Raji (cell line): Measurements from ENCODE around the gene ANKHD1.

Experiments
- POLR2A ChIP-seq: IDR thresholded peaks from 2 replicates; pipeline ENCODE4 v1.6.1; 2011; ENCODE audit warnings: low read depth, low read length, control low read depth; ENCODE audit not compliant: insufficient read depth

ANKHD1 gene

DNA sequence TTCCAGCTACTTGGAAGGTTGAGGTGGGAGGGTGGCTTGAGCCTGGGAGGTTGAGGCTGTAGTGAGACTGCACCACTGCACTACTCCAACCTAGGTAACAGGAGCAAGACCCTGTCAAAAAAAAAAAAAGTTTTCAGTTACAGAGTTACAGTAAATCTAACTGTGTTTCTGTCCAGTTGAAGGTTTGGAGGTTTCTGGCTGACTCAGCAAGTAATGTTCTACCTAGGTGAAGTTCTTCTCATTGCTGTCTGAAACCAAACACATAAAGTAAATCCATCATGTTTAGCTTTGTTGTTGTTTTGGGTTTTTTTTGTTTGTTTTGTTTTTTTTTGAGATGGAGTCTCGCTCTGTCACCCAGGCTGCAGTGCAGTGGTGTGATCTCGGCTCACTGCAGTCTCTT is 7.9 kb upstream of the ANKHD1 start:
- no peak for TF ChIP-seq POLR2A

DNA sequence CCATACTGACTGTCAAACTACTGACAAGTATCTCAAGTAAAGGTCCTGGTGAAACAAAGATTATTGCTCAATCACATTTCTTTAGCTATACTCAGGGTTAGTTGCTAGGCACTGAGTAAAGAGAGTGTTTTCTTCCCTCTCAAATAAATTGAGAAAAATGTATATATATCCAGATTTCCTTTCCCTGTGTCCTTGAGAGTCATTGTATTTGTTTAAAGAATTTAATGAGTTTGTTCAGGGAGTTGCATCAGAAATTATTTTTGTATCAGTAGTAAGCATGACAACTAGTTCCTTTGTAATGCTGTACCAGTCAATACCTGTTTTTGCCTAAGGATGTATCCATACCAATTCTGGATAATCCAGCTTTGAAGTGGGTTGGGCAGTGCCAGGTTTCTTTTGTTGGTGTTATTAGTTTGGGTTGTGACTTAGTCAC is 3.2 kb upstream of the ANKHD1 start:
- no peak for TF ChIP-seq POLR2A

DNA sequence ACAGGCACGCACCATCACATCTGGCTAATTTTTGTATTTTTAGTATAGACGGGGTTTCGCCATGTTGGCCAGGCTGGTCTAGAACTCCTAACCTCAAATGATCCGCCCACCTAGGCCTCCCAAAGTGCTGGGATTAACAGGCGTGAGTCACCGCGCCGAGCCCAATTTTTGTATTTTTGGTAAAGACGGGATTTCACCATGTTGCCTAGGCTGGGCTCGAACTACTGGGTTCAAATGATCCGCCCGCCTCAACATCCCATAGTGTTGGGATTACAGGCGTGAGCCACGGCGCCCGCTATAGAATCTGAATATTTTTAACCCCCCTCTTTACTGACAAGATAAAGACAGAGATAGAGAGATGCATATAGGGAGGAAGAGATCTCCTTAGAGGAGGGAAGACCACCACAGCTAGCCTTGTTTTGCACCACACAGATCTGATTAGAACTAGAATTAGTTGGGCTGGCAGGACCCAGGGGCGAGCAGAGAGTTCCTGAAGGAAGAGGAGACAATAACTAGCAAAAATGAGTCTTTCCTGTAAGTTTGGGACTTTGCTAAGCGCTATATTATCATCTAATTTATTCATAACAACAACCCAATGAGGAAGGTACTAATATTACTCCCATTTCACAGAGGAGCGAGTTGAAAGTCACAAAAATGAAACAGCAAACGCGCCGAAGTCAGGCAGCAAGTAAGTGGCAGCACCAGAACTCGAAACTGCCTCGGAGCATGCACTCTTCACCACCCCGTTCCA is 1.5 kb upstream of the ANKHD1 start:
- no peak for TF ChIP-seq POLR2A

DNA sequence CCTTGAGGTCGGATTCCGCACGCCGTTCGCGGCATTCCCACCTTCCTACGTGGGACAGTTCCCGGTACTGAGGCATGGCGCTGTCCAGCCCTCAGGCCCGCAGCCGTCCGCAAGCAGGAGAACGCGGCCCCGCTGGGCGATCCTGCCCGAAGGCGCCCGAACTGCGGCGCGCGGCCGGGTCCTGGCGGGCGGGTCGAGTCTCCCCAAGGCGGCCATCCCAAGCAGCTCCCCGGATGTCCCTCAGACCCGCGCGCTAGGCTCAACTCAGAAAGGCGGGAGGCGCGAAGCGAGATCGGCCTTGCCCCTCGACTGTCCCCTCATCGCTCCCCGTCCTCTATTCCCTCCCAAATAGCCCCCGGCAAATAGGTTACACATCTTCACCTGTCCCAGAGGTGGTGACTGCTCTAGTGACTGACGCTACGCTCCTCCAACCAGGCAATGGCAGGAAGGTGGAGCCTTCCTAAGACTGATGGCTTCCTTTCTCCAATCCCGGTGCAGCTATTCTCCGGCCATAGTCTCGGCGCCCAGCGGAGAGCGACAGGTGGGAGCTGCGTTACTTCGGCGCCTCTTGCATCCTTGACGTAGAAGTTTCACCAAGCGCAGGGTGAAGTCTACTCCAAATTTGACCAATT is 787 bp upstream of the ANKHD1 start:
- TF ChIP-seq POLR2A: peak; percentile 92

DNA sequence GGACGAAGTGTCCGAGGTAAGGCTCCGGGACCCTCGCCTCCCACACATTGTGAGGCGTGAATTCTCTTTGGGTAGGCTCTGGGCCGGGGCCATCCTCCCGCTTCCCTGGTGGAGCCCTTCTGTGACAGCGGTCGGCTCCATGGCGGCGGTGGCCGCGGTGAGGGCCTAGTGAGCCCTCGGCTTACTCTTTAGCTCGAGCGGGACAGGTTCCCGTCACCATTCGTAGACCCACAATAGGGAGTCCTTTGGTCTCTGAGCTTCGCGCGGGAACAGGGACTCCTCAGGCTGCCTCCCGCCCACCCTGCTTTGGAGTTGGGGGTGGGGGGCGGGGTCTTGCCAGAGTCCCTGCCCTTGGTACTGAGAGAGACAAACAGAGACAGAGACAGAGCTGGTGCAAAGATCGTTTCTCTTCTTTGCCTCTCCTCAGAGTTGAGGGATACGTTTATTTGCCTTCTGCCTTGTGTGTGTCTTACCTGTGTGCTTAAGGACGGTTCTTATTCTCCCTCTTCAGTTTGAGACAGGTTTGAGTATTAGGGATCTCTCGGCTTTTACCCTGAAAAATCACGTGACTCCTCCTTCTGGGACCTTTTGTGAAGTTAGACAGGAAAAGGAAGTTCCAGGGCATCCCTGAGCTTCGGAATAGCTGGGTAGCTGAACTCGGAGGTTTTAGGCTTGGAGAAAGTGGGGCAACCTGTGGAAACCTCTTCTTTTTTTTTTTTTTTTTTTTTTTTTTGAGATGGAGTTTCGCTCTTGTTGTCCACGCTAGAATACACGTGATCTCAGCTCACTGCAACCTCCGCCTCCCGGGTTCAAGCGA is 833 bp downstream of the ANKHD1 start:
- no peak for TF ChIP-seq POLR2A

DNA sequence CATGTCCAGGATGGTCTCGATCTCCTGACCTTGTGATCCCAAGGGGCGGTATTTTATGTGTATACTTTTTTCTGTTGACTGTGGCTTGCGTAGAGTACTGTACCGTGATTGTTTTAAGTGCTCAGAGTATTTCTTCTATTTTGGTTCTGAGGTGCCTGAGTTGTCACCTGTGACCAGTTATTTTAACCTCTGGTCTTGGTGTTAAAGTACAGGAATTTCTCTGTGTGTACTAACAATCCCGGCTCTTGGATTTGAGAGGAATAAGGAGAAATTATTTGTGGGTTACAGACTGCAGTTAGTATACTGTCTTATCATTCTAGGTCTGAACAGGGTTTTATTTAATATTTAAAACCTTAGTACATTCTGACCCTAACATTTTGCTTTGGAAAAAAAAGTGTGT is 2.0 kb downstream of the ANKHD1 start:
- TF ChIP-seq POLR2A: no peak

DNA sequence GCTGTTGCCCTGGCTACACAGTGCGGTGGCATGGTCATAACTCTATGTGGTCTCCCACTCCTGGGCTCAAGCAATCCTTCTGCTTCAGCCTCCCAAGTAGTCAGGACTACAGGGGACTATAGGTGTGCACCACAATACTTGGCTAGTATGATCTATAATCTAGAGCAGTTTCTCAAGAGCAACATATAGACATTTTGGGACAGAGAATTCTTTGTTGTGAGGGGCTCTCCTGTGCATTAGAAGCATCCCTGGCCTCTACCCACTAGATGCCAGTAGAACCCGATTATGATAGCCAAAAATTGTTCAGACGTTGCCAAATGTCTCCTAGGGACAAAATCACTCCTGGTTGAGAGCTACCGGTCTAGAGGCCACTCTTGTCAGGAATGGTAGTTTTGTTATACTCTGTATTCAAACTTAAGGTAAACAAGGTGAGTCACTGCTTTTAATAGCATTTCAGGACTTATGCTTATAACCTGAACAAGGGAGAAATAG is 7.2 kb downstream of the ANKHD1 start:
- no peak for TF ChIP-seq POLR2A

DNA sequence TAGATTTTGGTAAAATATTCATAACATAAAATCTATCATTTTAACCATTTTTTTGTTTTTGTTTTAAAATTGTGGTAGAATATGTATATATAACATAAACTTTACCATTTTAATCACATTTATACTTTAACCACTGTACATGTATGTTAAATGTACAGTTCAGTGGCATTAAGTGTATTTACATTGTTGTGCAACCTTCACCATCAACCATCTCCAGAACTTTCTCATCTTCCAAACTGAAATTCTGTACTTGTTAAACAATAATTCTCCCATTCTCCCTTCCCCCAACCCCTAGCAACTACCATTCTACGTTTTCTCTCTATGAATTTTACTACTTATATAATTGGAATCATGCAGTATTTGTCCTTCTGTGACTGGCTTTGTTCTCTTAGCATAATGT is 11.6 kb downstream of the ANKHD1 start:
- TF ChIP-seq POLR2A: no peak

DNA sequence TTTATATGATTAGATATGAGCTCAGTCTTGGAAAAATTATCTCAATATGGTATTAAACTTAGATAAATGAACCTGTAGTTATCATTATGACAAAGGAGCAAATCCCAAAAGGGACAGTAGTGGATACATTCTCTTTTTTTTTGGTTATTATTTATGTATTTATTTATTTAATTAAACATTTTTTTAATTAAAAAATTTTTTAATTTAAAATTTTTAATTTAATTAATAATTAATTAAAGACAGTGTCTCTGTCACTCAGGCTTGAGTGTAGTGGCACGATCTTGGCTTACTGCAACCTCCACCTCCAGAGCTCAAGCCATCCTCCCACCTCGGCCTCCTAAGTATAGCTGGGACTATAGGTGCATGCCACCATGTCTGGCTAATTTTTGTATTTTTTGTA is 15.6 kb downstream of the ANKHD1 start:
- no peak for TF ChIP-seq POLR2A

DNA sequence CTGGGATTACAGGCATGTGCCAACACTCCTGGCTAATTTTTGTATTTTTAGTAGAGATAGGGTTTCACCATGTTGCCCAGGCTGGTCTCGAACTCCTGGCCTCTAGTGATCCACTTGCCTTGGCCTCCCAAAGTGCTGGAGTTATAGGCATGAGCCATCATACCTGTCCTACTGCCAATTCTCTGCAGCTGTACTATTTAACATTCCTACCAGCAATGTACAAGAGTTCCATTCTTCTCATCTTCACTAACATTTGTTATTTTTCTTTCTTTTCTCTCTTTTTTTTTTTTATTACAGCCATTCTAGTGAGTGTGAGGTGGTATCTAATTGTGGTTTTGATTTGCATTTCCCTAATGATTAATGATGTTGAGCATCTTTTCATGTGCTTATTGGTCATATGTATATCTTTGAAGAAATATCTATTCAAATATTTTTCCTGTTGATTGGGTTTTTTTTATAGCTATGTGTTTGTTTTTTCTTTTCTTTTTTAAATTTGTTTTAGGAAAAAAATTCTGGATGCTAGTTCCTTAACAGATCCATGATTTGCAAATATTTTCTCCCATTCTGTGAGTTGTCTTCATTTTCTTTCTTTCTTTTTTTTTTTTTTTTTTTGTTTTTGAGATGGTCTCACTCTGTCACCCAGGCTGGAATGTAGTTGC is 17.4 kb downstream of the ANKHD1 start:
- no peak for TF ChIP-seq POLR2A

DNA sequence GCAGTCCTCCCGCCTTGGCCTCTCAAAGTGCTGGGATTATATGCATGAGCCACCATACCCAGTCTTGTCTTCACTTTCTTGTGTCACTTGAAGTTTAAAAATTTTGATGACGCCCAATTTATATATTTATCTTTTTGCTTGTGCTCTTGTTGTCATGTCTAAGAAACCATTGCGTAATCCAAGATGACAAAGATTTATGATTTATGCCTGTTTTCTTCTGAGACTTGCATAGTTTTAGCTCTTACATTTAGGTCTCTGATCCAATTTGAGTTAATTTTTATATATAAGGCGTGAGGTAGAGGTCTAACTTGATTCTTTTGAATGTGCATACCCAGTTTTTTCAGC is 18.6 kb downstream of the ANKHD1 start:
- TF ChIP-seq POLR2A: no peak

DNA sequence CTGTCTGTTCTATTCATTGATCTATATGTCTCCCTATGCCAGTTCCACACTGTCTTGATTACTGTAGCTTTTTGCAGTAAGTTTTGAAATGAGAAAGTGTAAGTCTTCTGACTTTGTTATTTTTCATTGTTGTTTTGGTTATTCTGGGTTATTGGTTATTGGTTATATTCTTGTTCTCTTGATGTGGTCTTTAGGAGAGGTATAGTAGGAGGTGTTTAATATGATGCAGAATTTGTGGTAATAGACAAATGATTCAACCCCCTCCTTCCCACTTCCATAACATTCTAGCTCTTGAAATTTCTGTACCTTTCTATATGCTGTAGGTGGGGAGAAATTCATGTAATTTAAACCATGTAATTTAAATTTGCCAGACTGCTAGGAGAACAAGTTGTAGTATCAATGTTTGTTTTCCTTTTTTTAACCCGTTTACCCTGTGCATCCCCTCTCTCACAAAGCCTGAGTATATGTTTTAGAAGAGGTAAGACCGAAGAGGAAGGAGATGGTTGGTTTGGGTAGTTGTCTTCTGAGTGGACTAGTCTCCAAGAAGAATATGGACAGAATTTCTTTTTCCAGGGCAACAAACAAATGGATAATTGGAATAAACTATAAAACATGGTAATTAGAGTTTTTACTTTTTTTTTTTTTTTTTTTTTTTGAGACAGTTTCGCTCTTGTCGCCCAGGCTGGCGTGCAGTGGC is 19.2 kb downstream of the ANKHD1 start:
- no peak for TF ChIP-seq POLR2A

DNA sequence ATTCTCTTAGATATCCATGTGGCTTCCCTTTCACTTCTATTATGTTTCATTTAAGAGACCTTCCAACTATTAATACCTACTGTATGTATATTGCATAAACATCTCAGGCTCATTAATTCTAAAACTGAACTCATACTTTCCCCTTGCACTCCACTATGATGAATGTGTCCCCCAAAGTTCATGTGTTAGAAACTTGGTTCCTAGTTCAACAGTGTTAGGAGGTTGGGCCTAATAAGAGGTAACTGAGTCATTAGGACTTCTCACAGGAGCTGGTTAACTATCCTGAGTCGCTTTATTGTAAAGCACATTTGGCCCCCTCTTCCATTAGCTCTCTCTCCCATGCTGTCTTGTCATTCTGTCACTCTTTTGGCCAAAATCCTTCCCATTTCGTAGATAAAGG is 22.0 kb downstream of the ANKHD1 start:
- TF ChIP-seq POLR2A: no peak

DNA sequence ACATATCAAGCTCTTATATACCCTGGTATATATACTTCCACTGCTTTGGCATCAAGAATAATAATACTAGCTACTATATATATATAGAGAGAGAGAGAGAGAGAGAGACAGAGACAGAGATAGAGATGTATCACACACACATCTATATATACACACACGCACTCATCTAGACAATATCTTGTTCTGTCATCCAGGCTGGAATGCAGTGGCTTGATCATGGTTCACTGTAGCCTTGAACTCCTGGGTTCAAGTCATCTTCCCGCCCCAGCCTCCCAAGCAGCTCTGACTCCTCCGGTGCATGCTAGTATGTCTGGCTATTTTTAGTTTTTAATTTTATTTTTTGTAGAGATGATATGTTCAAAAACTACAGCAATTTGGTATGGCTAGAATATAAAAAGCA is 22.5 kb downstream of the ANKHD1 start:
- TF ChIP-seq POLR2A: no peak

DNA sequence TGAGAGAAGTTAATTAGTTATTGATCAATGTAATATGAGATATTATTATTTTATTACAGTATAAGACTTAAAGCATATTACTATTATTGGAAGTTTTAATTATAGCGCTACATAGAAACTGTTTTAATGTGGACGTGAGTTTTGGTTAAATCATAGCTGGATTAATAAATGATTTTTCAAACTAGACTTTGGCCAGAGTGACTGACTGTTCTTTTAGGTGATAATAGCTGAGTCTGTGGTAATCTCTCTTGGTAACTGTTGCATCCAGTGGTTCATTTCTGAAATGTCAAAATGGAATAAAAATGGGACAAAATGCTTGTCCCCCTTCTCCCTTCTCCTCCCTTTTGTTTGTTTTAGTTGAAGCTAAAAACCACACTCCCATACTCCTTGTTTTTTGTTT is 28.1 kb downstream of the ANKHD1 start:
- TF ChIP-seq POLR2A: no peak
